HEK293 (cell line): ENCODE data around the gene YTHDC2.

Experiments used
- TCF7L2 ChIP-seq: IDR thresholded peaks from 2 replicates; pipeline ENCODE4 v1.6.1; 2011; ENCODE audit warnings: low read depth, mild to moderate bottlenecking, inconsistent platforms, low read length, moderate library complexity, borderline replicate concordance
- ZFP37 ChIP-seq: fragments of 450-650 bp; formaldehyde crosslinking; IDR thresholded peaks from 2 replicates; pipeline ENCODE4 v1.5.1; 2016; ENCODE audit warnings: missing biosample characterization, missing genetic modification characterization
- ZNF416 ChIP-seq: fragments of 450-650 bp; formaldehyde crosslinking; IDR thresholded peaks from 2 replicates; pipeline ENCODE4 v1.5.1; 2016; ENCODE audit warnings: missing biosample characterization, missing genetic modification characterization
- ZNF558 ChIP-seq: fragments of 450-650 bp; formaldehyde crosslinking; IDR thresholded peaks from 2 replicates; pipeline ENCODE4 v1.5.1; 2016; ENCODE audit warnings: missing biosample characterization, missing genetic modification characterization
- TF ChIP-seq, protein P1 (sequence below): fragments of 450-650 bp; formaldehyde crosslinking; IDR thresholded peaks from 2 replicates; pipeline ENCODE4 v1.5.1; 2016; ENCODE audit warnings: missing biosample characterization, missing genetic modification characterization, low read depth
- TF ChIP-seq, protein P2 (sequence below): fragments of 450-650 bp; formaldehyde crosslinking; IDR thresholded peaks from 2 replicates; pipeline ENCODE4 v1.5.1; 2016; ENCODE audit warnings: missing biosample characterization, missing genetic modification characterization
- TF ChIP-seq, protein P3 (sequence below): fragments of 450-650 bp; formaldehyde crosslinking; IDR thresholded peaks from 2 replicates; pipeline ENCODE4 v1.5.1; 2017; ENCODE audit warnings: missing biosample characterization, missing genetic modification characterization
- TF ChIP-seq, protein P4 (sequence below): fragments of 450-650 bp; formaldehyde crosslinking; IDR thresholded peaks from 2 replicates; pipeline ENCODE4 v1.5.1; 2016; ENCODE audit warnings: missing biosample characterization, missing genetic modification characterization
- TF ChIP-seq, protein P5 (sequence below): fragments of 450-650 bp; formaldehyde crosslinking; conservative IDR thresholded peaks from 2 replicates; pipeline ENCODE4 v1.5.1; 2016; ENCODE audit warnings: low read depth, missing biosample characterization, missing genetic modification characterization

DNA sequence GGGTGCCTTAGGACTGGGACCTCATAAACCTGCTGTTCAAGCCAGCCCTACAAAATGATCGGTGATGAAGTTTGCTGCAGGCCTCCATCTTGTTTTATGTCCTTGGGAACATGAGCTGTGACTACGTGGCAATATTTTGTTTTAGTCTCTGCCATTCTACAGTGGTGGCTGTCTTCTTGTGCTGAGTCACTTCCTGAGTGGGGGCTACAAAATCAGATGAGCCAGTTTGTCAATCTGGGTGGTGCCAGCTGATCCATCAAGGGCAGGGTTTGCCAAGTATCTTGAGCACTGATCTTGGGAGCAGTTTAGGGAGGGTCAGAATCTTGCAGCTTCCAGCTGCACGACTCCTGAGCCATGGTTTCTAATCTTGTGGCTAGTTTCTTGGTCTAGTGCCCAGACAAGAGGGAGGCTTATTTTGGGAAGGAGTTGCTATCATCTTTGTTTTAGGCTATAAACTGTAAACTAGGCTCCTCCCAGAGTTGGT is 94.7 kb downstream of the YTHDC2 start:
- TF ChIP-seq, protein P1, sequence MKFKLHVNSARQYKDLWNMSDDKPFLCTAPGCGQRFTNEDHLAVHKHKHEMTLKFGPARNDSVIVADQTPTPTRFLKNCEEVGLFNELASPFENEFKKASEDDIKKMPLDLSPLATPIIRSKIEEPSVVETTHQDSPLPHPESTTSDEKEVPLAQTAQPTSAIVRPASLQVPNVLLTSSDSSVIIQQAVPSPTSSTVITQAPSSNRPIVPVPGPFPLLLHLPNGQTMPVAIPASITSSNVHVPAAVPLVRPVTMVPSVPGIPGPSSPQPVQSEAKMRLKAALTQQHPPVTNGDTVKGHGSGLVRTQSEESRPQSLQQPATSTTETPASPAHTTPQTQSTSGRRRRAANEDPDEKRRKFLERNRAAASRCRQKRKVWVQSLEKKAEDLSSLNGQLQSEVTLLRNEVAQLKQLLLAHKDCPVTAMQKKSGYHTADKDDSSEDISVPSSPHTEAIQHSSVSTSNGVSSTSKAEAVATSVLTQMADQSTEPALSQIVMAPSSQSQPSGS, result no peak
- TF ChIP-seq, protein P2, sequence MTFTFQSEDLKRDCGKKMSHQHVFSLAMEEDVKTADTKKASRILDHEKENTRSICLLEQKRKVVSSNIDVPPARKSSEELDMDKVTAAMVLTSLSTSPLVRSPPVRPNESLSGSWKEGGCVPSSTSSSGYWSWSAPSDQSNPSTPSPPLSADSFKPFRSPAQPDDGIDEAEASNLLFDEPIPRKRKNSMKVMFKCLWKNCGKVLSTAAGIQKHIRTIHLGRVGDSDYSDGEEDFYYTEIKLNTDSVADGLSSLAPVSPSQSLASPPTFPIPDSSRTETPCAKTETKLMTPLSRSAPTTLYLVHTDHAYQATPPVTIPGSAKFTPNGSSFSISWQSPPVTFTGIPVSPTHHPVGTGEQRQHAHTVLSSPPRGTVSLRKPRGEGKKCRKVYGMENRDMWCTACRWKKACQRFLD (tag by site-specific recombination), result no peak
- TF ChIP-seq, protein P3, sequence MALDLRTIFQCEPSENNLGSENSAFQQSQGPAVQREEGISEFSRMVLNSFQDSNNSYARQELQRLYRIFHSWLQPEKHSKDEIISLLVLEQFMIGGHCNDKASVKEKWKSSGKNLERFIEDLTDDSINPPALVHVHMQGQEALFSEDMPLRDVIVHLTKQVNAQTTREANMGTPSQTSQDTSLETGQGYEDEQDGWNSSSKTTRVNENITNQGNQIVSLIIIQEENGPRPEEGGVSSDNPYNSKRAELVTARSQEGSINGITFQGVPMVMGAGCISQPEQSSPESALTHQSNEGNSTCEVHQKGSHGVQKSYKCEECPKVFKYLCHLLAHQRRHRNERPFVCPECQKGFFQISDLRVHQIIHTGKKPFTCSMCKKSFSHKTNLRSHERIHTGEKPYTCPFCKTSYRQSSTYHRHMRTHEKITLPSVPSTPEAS (tag by site-specific recombination), result no peak
- TF ChIP-seq, protein P4, sequence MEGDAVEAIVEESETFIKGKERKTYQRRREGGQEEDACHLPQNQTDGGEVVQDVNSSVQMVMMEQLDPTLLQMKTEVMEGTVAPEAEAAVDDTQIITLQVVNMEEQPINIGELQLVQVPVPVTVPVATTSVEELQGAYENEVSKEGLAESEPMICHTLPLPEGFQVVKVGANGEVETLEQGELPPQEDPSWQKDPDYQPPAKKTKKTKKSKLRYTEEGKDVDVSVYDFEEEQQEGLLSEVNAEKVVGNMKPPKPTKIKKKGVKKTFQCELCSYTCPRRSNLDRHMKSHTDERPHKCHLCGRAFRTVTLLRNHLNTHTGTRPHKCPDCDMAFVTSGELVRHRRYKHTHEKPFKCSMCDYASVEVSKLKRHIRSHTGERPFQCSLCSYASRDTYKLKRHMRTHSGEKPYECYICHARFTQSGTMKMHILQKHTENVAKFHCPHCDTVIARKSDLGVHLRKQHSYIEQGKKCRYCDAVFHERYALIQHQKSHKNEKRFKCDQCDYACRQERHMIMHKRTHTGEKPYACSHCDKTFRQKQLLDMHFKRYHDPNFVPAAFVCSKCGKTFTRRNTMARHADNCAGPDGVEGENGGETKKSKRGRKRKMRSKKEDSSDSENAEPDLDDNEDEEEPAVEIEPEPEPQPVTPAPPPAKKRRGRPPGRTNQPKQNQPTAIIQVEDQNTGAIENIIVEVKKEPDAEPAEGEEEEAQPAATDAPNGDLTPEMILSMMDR, result no peak
- TF ChIP-seq ZFP37, result no peak
- TF ChIP-seq, protein P5, sequence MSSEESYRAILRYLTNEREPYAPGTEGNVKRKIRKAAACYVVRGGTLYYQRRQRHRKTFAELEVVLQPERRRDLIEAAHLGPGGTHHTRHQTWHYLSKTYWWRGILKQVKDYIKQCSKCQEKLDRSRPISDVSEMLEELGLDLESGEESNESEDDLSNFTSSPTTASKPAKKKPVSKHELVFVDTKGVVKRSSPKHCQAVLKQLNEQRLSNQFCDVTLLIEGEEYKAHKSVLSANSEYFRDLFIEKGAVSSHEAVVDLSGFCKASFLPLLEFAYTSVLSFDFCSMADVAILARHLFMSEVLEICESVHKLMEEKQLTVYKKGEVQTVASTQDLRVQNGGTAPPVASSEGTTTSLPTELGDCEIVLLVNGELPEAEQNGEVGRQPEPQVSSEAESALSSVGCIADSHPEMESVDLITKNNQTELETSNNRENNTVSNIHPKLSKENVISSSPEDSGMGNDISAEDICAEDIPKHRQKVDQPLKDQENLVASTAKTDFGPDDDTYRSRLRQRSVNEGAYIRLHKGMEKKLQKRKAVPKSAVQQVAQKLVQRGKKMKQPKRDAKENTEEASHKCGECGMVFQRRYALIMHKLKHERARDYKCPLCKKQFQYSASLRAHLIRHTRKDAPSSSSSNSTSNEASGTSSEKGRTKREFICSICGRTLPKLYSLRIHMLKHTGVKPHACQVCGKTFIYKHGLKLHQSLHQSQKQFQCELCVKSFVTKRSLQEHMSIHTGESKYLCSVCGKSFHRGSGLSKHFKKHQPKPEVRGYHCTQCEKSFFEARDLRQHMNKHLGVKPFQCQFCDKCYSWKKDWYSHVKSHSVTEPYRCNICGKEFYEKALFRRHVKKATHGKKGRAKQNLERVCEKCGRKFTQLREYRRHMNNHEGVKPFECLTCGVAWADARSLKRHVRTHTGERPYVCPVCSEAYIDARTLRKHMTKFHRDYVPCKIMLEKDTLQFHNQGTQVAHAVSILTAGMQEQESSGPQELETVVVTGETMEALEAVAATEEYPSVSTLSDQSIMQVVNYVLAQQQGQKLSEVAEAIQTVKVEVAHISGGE, result no peak
- no peak for TF ChIP-seq ZNF558 (tag by site-specific recombination)
- TF ChIP-seq ZNF416, result no peak
- TF ChIP-seq TCF7L2, result no peak
